Gastrocnemius medialis (tissue), 4 donors: ENCODE measurements around the gene CHST15. TPM values are rescaled to one million over a fixed set of nuclear protein-coding genes. Genes with fewer than 3 reads are reported as not detected.

Experiments
- ATAC-seq, 2 donors: fragments of 150-250 bp; one replicate each; pipeline ENCODE4 v1.9.1; 2016
- DNase-seq, 2 donors: peaks; one replicate each; pipeline ENCODE4 v3.0.0-alpha.2; 2019
- H3K27ac ChIP-seq, 4 donors: fragments of 200-600 bp; sonication (generic); 1 replicate in 1 of 4; 2 replicates in 3 of 4; pipeline ENCODE4 v1.5.1; 2016 to 2018; ENCODE audit warnings: mild to moderate bottlenecking in 2 of 4, moderate library complexity in 1 of 4
- H3K27me3 ChIP-seq, 3 donors: fragments of 200-600 bp; sonication (generic) in 2 of 3; 1 replicate in 1 of 3; 2 replicates in 2 of 3; pipeline versions ENCODE4 v1.5.1 to v1.6.0; 2016 to 2019; ENCODE audit warnings: mild to moderate bottlenecking in 1 of 3, moderate library complexity in 1 of 3
- H3K36me3 ChIP-seq, 2 donors: fragments of 200-600 bp; sonication (generic) in 1 of 2; one replicate each; pipeline ENCODE4 v1.5.1; 2017 to 2018
- H3K4me1 ChIP-seq, 2 donors: fragments of 200-600 bp; sonication (generic) in 1 of 2; one replicate each; pipeline ENCODE4 v1.5.1; 2016 to 2017; ENCODE audit warnings: mild to moderate bottlenecking in 2 of 2
- H3K4me3 ChIP-seq, 4 donors: fragments of 200-600 bp; sonication (generic) in 3 of 4; 1 replicate in 1 of 4; 2 replicates in 3 of 4; pipeline ENCODE4 v1.5.1; 2016 to 2019; ENCODE audit warnings: mild to moderate bottlenecking in 2 of 4
- H3K9me3 ChIP-seq, 3 donors: fragments of 200-600 bp; sonication (generic) in 2 of 3; 1 replicate in 1 of 3; 2 replicates in 2 of 3; pipeline ENCODE4 v1.5.1; 2016 to 2019
- POLR2A ChIP-seq, 2 donors: fragments of 450-650 bp; IDR thresholded peaks; one replicate each; pipeline ENCODE4 v1.6.1; 2017; ENCODE audit warnings: antibody characterized with exemption in 2 of 2, mild to moderate bottlenecking in 2 of 2, moderate library complexity in 2 of 2
- in situ Hi-C, 4 donors: fragments of 200-750 bp; cut with MboI; loops; one replicate each; pipeline versions ENCODE4 v1.15.0 to v1.8.0; 2017; ENCODE audit warnings: low sequenced_read_pairs in 4 of 4
- intact Hi-C: fragments of 100-400 bp; cut with DNase I; formaldehyde crosslinking; loops from one replicate; pipeline ENCODE4 v1.15.1; 2023; ENCODE audit warnings: low total_unique reads
- total RNA-seq, 4 donors: library from RNA; depleted of rRNA; stranded (reverse); fragments of >200 nt; gene quantifications; one replicate each; pipeline versions ENCODE4 v1.1.0 to v1.2.3, GENCODE V29; 2016
- TF ChIP-seq, protein P1 (sequence below), 5 experiments: fragments of 450-650 bp in 3 of 5; fragments of 200-600 bp in 2 of 5; sonication (generic) in 2 of 5; IDR thresholded peaks in 4 of 5; conservative IDR thresholded peaks in 1 of 5; 1 replicate in 4 of 5; 2 replicates in 1 of 5; pipeline ENCODE4 v1.5.1; 2016 to 2019; ENCODE audit warnings: antibody characterized with exemption in 5 of 5, mild to moderate bottlenecking in 3 of 5, moderate library complexity in 3 of 5

CHST15 gene
- total RNA-seq, 4 donors from 2014 or later, result 9.0 to 32.2 (median 20.3) TPM

- TF ChIP-seq, protein P1, sequence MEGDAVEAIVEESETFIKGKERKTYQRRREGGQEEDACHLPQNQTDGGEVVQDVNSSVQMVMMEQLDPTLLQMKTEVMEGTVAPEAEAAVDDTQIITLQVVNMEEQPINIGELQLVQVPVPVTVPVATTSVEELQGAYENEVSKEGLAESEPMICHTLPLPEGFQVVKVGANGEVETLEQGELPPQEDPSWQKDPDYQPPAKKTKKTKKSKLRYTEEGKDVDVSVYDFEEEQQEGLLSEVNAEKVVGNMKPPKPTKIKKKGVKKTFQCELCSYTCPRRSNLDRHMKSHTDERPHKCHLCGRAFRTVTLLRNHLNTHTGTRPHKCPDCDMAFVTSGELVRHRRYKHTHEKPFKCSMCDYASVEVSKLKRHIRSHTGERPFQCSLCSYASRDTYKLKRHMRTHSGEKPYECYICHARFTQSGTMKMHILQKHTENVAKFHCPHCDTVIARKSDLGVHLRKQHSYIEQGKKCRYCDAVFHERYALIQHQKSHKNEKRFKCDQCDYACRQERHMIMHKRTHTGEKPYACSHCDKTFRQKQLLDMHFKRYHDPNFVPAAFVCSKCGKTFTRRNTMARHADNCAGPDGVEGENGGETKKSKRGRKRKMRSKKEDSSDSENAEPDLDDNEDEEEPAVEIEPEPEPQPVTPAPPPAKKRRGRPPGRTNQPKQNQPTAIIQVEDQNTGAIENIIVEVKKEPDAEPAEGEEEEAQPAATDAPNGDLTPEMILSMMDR (IDR thresholded peaks at IDR 0.05 in 4 of 5, conservative IDR thresholded peaks at IDR 0.05 in 1 of 5), result no peak
- no peak for TF ChIP-seq POLR2A (IDR thresholded peaks at IDR 0.05)
- no peaks in the 10 kb centered on the region for H3K36me3 ChIP-seq
- H3K27me3 ChIP-seq, result no peaks in the 10 kb centered on the region
- no peak overlapping the region for H3K27ac ChIP-seq
- ATAC-seq (no peak), DNase-seq (no peak)
- H3K4me3 ChIP-seq, result no peak overlapping the region
- no peaks in the 10 kb centered on the region for H3K9me3 ChIP-seq
- in situ Hi-C loops, result no loop called here
- peaks cover 5 to 16% of the 10 kb centered on the region in 2 donors for H3K4me1 ChIP-seq
- intact Hi-C loops, result no loop called here
Measured at GRCh38 chr10:124073978-124074377, 19.4 kb downstream of the CHST15 start.

GRCh38 chr10:124072541-124072940 lies 20.9 kb downstream of the CHST15 start:
- Histone ChIP-seq H3K27ac (no peak overlapping the region), H3K4me3 (no peak overlapping the region), H3K9me3 (no peaks in the 10 kb centered on the region), H3K27me3 (no peaks in the 10 kb centered on the region), H3K36me3 (no peaks in the 10 kb centered on the region), H3K4me1 (peaks cover 5 to 16% of the 10 kb centered on the region in 2 donors)
- intact Hi-C loops, result no loop called here
- no peak for DNase-seq
- ATAC-seq, result no peak
- in situ Hi-C loops, result no loop called here
- TF ChIP-seq, protein P1 (IDR thresholded peaks at IDR 0.05 in 4 of 5, conservative IDR thresholded peaks at IDR 0.05 in 1 of 5), result no peak
- TF ChIP-seq POLR2A (IDR thresholded peaks at IDR 0.05), result no peak

DNA sequence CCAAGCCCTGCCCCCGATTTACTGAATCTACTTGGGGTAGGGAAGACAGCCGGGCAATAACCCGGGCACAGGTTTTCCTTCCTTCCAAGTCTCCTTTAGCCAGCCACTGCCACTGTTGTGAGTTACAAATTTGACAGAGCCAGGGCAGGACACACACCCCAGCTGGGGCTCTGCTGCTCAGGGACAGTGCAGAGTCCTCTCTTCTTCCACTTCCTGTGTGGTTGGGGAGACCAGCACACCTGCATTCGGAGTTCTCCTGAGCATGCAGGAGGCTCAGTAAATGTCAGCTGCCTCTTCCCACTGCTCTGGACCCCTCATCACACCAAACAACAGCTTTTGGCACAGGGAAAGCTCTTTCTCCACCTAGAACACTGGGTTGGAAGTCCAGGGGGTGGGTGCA lies 21.3 kb downstream of the CHST15 start:
- ATAC-seq (no peak), DNase-seq (no peak)
- Histone ChIP-seq H3K4me3 (no peak overlapping the region), H3K27ac (no peak overlapping the region), H3K4me1 (peaks cover 5 to 18% of the 10 kb centered on the region in 2 donors), H3K9me3 (no peaks in the 10 kb centered on the region), H3K27me3 (no peaks in the 10 kb centered on the region), H3K36me3 (no peaks in the 10 kb centered on the region)
- in situ Hi-C loops, result no loop called here
- TF ChIP-seq POLR2A (IDR thresholded peaks at IDR 0.05), result no peak
- TF ChIP-seq, protein P1 (IDR thresholded peaks at IDR 0.05 in 4 of 5, conservative IDR thresholded peaks at IDR 0.05 in 1 of 5), result no peak
- intact Hi-C loops, result no loop called here

DNA sequence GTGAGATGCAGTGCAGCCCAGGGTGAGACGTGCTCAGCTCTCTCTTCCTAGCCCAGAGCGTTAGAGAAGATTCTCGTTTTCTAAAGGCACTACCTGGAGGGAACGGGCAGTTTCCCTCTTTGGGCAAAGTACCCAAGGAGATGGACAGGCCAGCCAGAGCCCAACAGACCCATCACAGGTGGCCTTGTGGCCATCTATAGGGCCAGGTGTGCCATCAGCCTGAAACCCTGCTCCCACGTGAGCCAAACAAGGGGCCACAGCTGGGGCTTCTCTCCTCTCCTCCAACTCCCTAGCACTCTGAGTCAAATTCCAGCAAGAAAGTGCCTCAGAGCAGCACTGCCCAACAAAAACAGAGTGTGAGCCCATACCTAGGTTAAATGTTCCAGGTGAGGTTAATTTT lies 22.3 kb downstream of the CHST15 start:
- no peak overlapping the region for H3K27ac ChIP-seq
- in situ Hi-C loops (no loop called here), intact Hi-C loops (no loop called here)
- H3K4me1 ChIP-seq, result peaks cover 9 to 25% of the 10 kb centered on the region in 2 donors
- H3K9me3 ChIP-seq, result no peaks in the 10 kb centered on the region
- H3K4me3 ChIP-seq, result no peak overlapping the region
- ATAC-seq (no peak), DNase-seq (no peak)
- H3K27me3 ChIP-seq, result no peaks in the 10 kb centered on the region
- no peak for TF ChIP-seq POLR2A (IDR thresholded peaks at IDR 0.05)
- TF ChIP-seq, protein P1 (IDR thresholded peaks at IDR 0.05 in 4 of 5, conservative IDR thresholded peaks at IDR 0.05 in 1 of 5), result no peak
- no peaks in the 10 kb centered on the region for H3K36me3 ChIP-seq

GRCh38 chr10:124070666-124071065 lies 22.7 kb downstream of the CHST15 start:
- Histone ChIP-seq H3K36me3 (no peaks in the 10 kb centered on the region), H3K4me1 (peaks cover 9 to 20% of the 10 kb centered on the region in 2 donors), H3K9me3 (no peaks in the 10 kb centered on the region), H3K27ac (no peak overlapping the region), H3K4me3 (no peak overlapping the region), H3K27me3 (no peaks in the 10 kb centered on the region)
- no peak for ATAC-seq
- DNase-seq, result no peak
- intact Hi-C loops, result no loop called here
- in situ Hi-C loops, result no loop called here
- TF ChIP-seq POLR2A (IDR thresholded peaks at IDR 0.05), result no peak
- TF ChIP-seq, protein P1 (IDR thresholded peaks at IDR 0.05 in 4 of 5, conservative IDR thresholded peaks at IDR 0.05 in 1 of 5), result no peak
